ENCODE results near the gene CCDC81. TPM values are rescaled to one million over a fixed set of nuclear protein-coding genes. Genes with fewer than 3 reads are reported as not detected.

Gene CCDC81
- total and polyA plus RNA-seq, 2 of the 4 experiments (the other 2 are of a cell fraction), result 3.1 to 6.5 TPM

DNA sequence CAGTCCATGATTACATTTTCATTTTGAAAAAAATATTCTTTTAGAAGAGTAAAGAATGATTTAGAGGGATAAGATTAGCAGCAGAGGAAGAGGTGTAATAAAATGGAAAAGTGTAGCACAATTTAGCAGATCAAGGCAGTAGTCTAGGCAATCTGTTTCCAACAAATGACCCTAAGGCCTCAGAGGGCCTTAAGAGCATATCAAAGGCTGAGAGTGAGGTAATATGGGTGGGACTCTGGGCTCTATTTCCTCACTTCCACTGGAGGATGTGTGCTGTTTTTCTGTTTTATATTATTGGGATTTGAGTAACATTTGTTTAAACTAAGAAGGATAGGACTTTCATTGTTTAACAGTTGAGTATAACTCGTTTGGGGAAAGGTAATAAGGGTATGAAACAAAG is 28.8 kb downstream of the CCDC81 start:
- no peak overlapping the region for H2AK9ac ChIP-seq (replicated peaks; ENCODE audit: low read depth, low read length, poor library complexity)
- in situ Hi-C loops (cut with MboI; ENCODE audit: low sequenced_read_pairs), result no loop called here
- H3K4ac ChIP-seq (ENCODE audit: low read depth, low read length), result no peak overlapping the region
- H3K14ac ChIP-seq (replicated peaks; ENCODE audit: low read depth, low read length), result no peak overlapping the region
- no peak overlapping the region for H2AFZ ChIP-seq (replicated peaks; ENCODE audit: low read length, poor library complexity)
- intact Hi-C loops (cut with micrococcal nuclease), result no loop called here
- H4K5ac ChIP-seq (ENCODE audit: low read depth, low read length), result no peak overlapping the region; the same call in 1 of the 2 replicates
- no peaks in the 10 kb centered on the region for H3K27me3 ChIP-seq (ENCODE audit: control insufficient read depth, insufficient read depth, low read length)
- no peak overlapping the region for H3K4me3 ChIP-seq (ENCODE audit: insufficient read depth, low read depth, low read length)
- no peak overlapping the region for H4K8ac ChIP-seq (ENCODE audit: low read depth in 2 of 2, low read length in 2 of 2)
- no peaks in the 10 kb centered on the region for H3K79me1 ChIP-seq (ENCODE audit: low read depth in 1 of 2, low read length in 2 of 2)
- H4K20me1 ChIP-seq (ENCODE audit: insufficient read depth, low read length), result no peaks in the 10 kb centered on the region
- no peak overlapping the region for H2BK15ac ChIP-seq (ENCODE audit: low read depth, low read length)
- H2BK5ac ChIP-seq (ENCODE audit: low read depth, low read length, poor library complexity, severe bottlenecking), result no peak overlapping the region
- H2BK120ac ChIP-seq (ENCODE audit: low read depth, low read length), result no peak overlapping the region
- H3K18ac ChIP-seq (ENCODE audit: low read depth, low read length), result no peak overlapping the region
- BruUV-seq (replicated peaks), result no TSS peak
- no peak overlapping the region for H2AK5ac ChIP-seq (ENCODE audit: low read depth, low read length)
- H4K91ac ChIP-seq (ENCODE audit: insufficient read depth, low read depth, low read length), result no peak overlapping the region
- no peaks in the 10 kb centered on the region for H3K36me3 ChIP-seq (ENCODE audit: control insufficient read depth, insufficient read depth, low read length)
- H3K4me2 ChIP-seq (ENCODE audit: low read depth, low read length), result no peak overlapping the region
- no peak overlapping the region for H2BK20ac ChIP-seq (ENCODE audit: low read depth, low read length)
- H3K9ac ChIP-seq (ENCODE audit: low read depth, low read length), result no peak overlapping the region
- DNase-seq (no peak), ATAC-seq (ENCODE audit: low read depth) (no peak)
- H3K9me3 ChIP-seq (ENCODE audit: control insufficient read depth, insufficient read depth, low read length), result no peaks in the 10 kb centered on the region
- H3K4me1 ChIP-seq (ENCODE audit: control insufficient read depth, insufficient read depth, low read length), result peaks cover 1% of the 10 kb centered on the region; the same call in 1 of the 2 replicates
- H3K56ac ChIP-seq (ENCODE audit: extremely low read depth, insufficient read depth, low read length), result no peak overlapping the region
- CTCF ChIA-PET, result interaction anchor here (1.0 kb wide), 1 partner anchor 9 kb away, joined by 3 read pairs; no protein-coding TSS in a partner anchor
- H3K9me1 ChIP-seq (ENCODE audit: insufficient read depth, low read length), result no peaks in the 10 kb centered on the region
- dilution Hi-C loops (cut with HindIII; ENCODE audit: low sequenced_read_pairs, unreplicated experiment), result no loop called here
- no peak overlapping the region for H3K27ac ChIP-seq (ENCODE audit: insufficient read depth, low read length)
- no peak overlapping the region for H3K23ac ChIP-seq (ENCODE audit: low read depth, low read length)
- POLR2A ChIA-PET (ENCODE audit: unreplicated experiment), result no interaction called here
- TF ChIP-seq CHD1 (IDR thresholded peaks at IDR 0.05; ENCODE audit: low read depth, low read length) (no peak), MAFK (IDR thresholded peaks at IDR 0.05; ENCODE audit: low read depth, low read length) (no peak), SMC3 (IDR thresholded peaks at IDR 0.05; ENCODE audit: low read depth, low read length) (no peak), RCOR1 (IDR thresholded peaks at IDR 0.05; ENCODE audit: insufficient replicate concordance, low read length) (no peak), POLR2A (IDR thresholded peaks at IDR 0.05; ENCODE audit: low read depth, low read length) (no peak), FOS (IDR thresholded peaks at IDR 0.05; ENCODE audit: low read depth, low read length) (no peak), RFX5 (IDR thresholded peaks at IDR 0.05; ENCODE audit: low read depth, low read length) (no peak), NFE2L2 (IDR thresholded peaks at IDR 0.05; ENCODE audit: low read depth, low read length) (no peak)
- TF ChIP-seq, protein P1, sequence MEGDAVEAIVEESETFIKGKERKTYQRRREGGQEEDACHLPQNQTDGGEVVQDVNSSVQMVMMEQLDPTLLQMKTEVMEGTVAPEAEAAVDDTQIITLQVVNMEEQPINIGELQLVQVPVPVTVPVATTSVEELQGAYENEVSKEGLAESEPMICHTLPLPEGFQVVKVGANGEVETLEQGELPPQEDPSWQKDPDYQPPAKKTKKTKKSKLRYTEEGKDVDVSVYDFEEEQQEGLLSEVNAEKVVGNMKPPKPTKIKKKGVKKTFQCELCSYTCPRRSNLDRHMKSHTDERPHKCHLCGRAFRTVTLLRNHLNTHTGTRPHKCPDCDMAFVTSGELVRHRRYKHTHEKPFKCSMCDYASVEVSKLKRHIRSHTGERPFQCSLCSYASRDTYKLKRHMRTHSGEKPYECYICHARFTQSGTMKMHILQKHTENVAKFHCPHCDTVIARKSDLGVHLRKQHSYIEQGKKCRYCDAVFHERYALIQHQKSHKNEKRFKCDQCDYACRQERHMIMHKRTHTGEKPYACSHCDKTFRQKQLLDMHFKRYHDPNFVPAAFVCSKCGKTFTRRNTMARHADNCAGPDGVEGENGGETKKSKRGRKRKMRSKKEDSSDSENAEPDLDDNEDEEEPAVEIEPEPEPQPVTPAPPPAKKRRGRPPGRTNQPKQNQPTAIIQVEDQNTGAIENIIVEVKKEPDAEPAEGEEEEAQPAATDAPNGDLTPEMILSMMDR (conservative IDR thresholded peaks at IDR 0.05; ENCODE audit: low read depth, low read length), result no peak
- TF ChIP-seq, protein P2, sequence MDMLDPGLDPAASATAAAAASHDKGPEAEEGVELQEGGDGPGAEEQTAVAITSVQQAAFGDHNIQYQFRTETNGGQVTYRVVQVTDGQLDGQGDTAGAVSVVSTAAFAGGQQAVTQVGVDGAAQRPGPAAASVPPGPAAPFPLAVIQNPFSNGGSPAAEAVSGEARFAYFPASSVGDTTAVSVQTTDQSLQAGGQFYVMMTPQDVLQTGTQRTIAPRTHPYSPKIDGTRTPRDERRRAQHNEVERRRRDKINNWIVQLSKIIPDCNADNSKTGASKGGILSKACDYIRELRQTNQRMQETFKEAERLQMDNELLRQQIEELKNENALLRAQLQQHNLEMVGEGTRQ (IDR thresholded peaks at IDR 0.05; ENCODE audit: low read depth, low read length), result no peak
- 71% methylated on average over 1 of the region's 1 CpG; no CpG with 5 or more reads in 1 of the 2 experiments for WGBS, 2 experiments (ENCODE audit: extremely low coverage in 2 of 2, insufficient read length in 1 of 2)
